Adipocyte (in vitro differentiated cells): ENCODE results near the gene USP17L21.
"Not testable (repeated sequence)": the region's sequence is repeated elsewhere in the genome, so short reads cannot be mapped to it uniquely, and the experiment has no call there.

Experiments
- DNase-seq: peaks from one replicate; pipeline ENCODE4 v3.0.0-alpha.2; 2015; ENCODE audit warnings: low read depth
- H3K27me3 ChIP-seq: replicated peaks from 2 replicates; pipeline ENCODE4 v1.7.0; 2013; ENCODE audit warnings: mild to moderate bottlenecking, low read length, moderate library complexity; ENCODE audit not compliant: control insufficient read depth, insufficient read depth
- H3K36me3 ChIP-seq: 2 replicates; pipeline ENCODE4 v1.7.0; 2013; ENCODE audit warnings: low read length, mild to moderate bottlenecking, moderate library complexity; ENCODE audit not compliant: control insufficient read depth, insufficient read depth, severe bottlenecking
- H3K4me1 ChIP-seq: 2 replicates; pipeline ENCODE4 v1.7.0; 2013; ENCODE audit warnings: mild to moderate bottlenecking, low read length, moderate library complexity; ENCODE audit not compliant: control insufficient read depth, insufficient read depth
- H3K4me3 ChIP-seq: 2 replicates; pipeline ENCODE4 v1.7.0; 2013; ENCODE audit warnings: mild to moderate bottlenecking, low read length, moderate library complexity
- H3K9ac ChIP-seq: 2 replicates; pipeline ENCODE4 v1.7.0; 2013; ENCODE audit warnings: mild to moderate bottlenecking, low read length, moderate library complexity
- H3K9me3 ChIP-seq: 2 replicates; pipeline ENCODE4 v1.7.0; 2013; ENCODE audit warnings: mild to moderate bottlenecking, low read length, moderate library complexity; ENCODE audit not compliant: control insufficient read depth

Gene USP17L21

GRCh38 chr4:9257824-9258223 is 4.8 kb upstream of the USP17L21 start, which contains the start of gene USP17L20:
USP17L20 (plus strand) TSS chr4:9258124; CDS start chr4:9258124, 0 bp downstream.
- not testable (repeated sequence) for H3K4me3 ChIP-seq, H3K9me3 ChIP-seq, H3K36me3 ChIP-seq, H3K4me1 ChIP-seq, H3K9ac ChIP-seq, DNase-seq, H3K27me3 ChIP-seq

GRCh38 chr4:9267319-9267718 is 4.6 kb downstream of the USP17L21 start, which contains the start of gene USP17L22:
USP17L22 (plus strand) TSS chr4:9267619; CDS start chr4:9267619, 0 bp downstream.
- H3K36me3 ChIP-seq, DNase-seq, H3K9me3 ChIP-seq, H3K4me3 ChIP-seq, H3K4me1 ChIP-seq, H3K9ac ChIP-seq, H3K27me3 ChIP-seq: not testable (repeated sequence)

GRCh38 chr4:9271719-9272118 is 9.0 kb downstream of the USP17L21 start:
- H3K4me3 ChIP-seq, H3K27me3 ChIP-seq, H3K36me3 ChIP-seq, H3K4me1 ChIP-seq, DNase-seq, H3K9ac ChIP-seq, H3K9me3 ChIP-seq: not testable (repeated sequence)
